Measurements from ENCODE around the gene TCEANC2.

DNA sequence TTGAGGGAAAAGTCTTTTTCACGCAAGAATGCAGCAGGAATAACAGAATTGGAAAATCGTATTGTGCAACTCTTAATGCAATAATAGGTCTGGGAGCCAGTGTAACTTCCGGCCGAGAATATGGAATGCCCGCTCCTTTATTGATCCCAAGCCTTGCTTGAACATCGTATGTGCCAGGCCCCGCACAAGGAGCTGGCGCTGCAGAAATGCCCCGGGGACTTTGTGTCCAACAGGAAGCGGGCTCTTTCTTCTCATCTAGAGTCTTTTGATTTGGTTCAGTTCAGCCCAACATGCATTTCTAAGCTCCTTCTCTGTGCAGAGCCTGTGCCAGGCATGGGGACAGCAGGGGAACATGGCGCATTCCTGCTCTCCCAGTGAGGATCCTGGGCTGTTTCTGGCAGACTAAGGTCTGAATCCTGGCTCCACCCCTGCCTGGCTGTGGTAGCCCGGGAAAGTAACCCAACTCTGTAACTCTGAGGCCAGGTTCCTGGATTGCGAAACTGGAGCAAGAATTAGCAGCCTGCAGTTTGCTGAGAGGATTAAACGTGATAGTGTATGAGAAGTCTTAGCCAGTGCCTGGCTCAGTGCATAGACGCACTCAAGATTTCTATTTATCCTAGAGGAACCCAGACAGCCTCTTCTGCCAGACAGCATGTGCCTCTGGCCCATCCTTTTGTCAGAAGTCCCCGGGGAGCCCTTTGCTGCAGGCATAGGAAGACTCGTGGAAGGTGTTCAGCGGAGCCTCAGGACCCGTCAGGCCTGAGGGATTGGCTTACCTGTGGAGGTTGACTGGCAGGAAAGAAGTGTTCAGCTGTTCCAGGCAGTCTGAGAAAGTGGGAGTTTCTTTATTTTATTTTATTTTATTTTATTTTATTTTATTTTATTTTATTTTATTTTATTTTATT is 100.4 kb downstream of the TCEANC2 start:
- TF ChIP-seq, protein P1, sequence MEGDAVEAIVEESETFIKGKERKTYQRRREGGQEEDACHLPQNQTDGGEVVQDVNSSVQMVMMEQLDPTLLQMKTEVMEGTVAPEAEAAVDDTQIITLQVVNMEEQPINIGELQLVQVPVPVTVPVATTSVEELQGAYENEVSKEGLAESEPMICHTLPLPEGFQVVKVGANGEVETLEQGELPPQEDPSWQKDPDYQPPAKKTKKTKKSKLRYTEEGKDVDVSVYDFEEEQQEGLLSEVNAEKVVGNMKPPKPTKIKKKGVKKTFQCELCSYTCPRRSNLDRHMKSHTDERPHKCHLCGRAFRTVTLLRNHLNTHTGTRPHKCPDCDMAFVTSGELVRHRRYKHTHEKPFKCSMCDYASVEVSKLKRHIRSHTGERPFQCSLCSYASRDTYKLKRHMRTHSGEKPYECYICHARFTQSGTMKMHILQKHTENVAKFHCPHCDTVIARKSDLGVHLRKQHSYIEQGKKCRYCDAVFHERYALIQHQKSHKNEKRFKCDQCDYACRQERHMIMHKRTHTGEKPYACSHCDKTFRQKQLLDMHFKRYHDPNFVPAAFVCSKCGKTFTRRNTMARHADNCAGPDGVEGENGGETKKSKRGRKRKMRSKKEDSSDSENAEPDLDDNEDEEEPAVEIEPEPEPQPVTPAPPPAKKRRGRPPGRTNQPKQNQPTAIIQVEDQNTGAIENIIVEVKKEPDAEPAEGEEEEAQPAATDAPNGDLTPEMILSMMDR (IDR thresholded peaks at IDR 0.05; ENCODE audit: low read depth, low read length): no peak
- no peak for TF ChIP-seq POLR2A (IDR thresholded peaks at IDR 0.05; ENCODE audit: extremely low read depth, insufficient read length)
- TF ChIP-seq, protein P2, sequence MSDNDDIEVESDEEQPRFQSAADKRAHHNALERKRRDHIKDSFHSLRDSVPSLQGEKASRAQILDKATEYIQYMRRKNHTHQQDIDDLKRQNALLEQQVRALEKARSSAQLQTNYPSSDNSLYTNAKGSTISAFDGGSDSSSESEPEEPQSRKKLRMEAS (IDR thresholded peaks at IDR 0.05; ENCODE audit: low read depth, low read length): no peak; the same call in 1 of the 2 replicates
